OCI-LY1 (cell line): ENCODE measurements around the gene CDA.

Source experiments
- H2AFZ ChIP-seq: fragments of 200-600 bp; sonication (generic), shearing (Covaris generic); 2 replicates; pipeline ENCODE4 v1.6.0; 2014; ENCODE audit warnings: antibody characterized with exemption, mild to moderate bottlenecking, low read length
- H3F3A ChIP-seq: fragments of 200-600 bp; sonication (generic), shearing (Covaris generic); 2 replicates; pipeline ENCODE4 v1.6.0; 2014; ENCODE audit warnings: mild to moderate bottlenecking, antibody characterized with exemption, low read length, moderate library complexity; ENCODE audit not compliant: insufficient read depth
- H3K27ac ChIP-seq: fragments of 200-600 bp; sonication (generic); 2 replicates; pipeline ENCODE4 v1.5.1; 2014; ENCODE audit warnings: low read length, mixed run types, mild to moderate bottlenecking, low read depth; ENCODE audit not compliant: poor library complexity, severe bottlenecking
- H3K27me3 ChIP-seq: fragments of 200-600 bp; sonication (generic); 2 replicates; pipeline ENCODE4 v1.6.0; 2014; ENCODE audit warnings: antibody characterized with exemption, mild to moderate bottlenecking, low read length, moderate library complexity; ENCODE audit not compliant: insufficient read depth
- H3K36me3 ChIP-seq: fragments of 200-600 bp; sonication (generic); 2 replicates; pipeline ENCODE4 v1.6.1; 2014; ENCODE audit warnings: mild to moderate bottlenecking, antibody characterized with exemption, low read length, moderate library complexity, mixed read lengths; ENCODE audit not compliant: insufficient read depth
- H3K4me1 ChIP-seq: fragments of 200-600 bp; sonication (generic); 2 replicates; pipeline ENCODE4 v1.5.1; 2014; ENCODE audit warnings: mild to moderate bottlenecking, low read length, moderate library complexity; ENCODE audit not compliant: insufficient read depth, severe bottlenecking
- H3K4me2 ChIP-seq: fragments of 200-600 bp; sonication (generic), shearing (Covaris generic); 2 replicates; pipeline ENCODE4 v1.6.1; 2014; ENCODE audit warnings: low read length
- H3K4me3 ChIP-seq: fragments of 200-600 bp; sonication (generic); 2 replicates; pipeline ENCODE4 v1.5.1; 2014; ENCODE audit warnings: low read length, low read depth, mild to moderate bottlenecking, mixed read lengths; ENCODE audit not compliant: poor library complexity, severe bottlenecking
- H3K79me2 ChIP-seq: fragments of 200-600 bp; shearing (Covaris generic); 2 replicates; pipeline ENCODE4 v1.6.1; 2016; ENCODE audit warnings: mixed run types, low read length, mixed read lengths; ENCODE audit not compliant: insufficient read depth
- H3K9ac ChIP-seq: fragments of 200-600 bp; sonication (generic), shearing (Covaris generic); 2 replicates; pipeline ENCODE4 v1.6.1; 2014; ENCODE audit warnings: mild to moderate bottlenecking, low read length, mixed read lengths
- H3K9me2 ChIP-seq: fragments of 200-600 bp; sonication (generic), shearing (Covaris generic); 2 replicates; pipeline ENCODE4 v1.6.1; 2014; ENCODE audit warnings: low read depth, mild to moderate bottlenecking, low read length, mixed read lengths
- H3K9me3 ChIP-seq: fragments of 200-600 bp; shearing (Covaris generic); 2 replicates; pipeline ENCODE4 v1.6.1; 2014; ENCODE audit warnings: low read length, mixed read lengths
- H4K20me1 ChIP-seq: fragments of 200-600 bp; sonication (generic), shearing (Covaris generic); 2 replicates; pipeline ENCODE4 v1.6.0; 2016; ENCODE audit warnings: mild to moderate bottlenecking, low read length; ENCODE audit not compliant: insufficient read depth
- EZH2 ChIP-seq: fragments of 200-600 bp; sonication (generic), shearing (Covaris generic); IDR thresholded peaks from 2 replicates; pipeline ENCODE4 v1.8.0; 2017; ENCODE audit warnings: borderline replicate concordance, mixed run types, mild to moderate bottlenecking, antibody characterized with exemption, low read length, moderate library complexity, mixed read lengths
- TF ChIP-seq, protein P1 (sequence below): fragments of 200-600 bp; sonication (generic), shearing (Covaris generic); IDR thresholded peaks from 2 replicates; pipeline ENCODE4 v1.5.1; 2017; ENCODE audit warnings: mild to moderate bottlenecking, antibody characterized with exemption, low read length, moderate library complexity, mixed read lengths

The CDA gene

DNA sequence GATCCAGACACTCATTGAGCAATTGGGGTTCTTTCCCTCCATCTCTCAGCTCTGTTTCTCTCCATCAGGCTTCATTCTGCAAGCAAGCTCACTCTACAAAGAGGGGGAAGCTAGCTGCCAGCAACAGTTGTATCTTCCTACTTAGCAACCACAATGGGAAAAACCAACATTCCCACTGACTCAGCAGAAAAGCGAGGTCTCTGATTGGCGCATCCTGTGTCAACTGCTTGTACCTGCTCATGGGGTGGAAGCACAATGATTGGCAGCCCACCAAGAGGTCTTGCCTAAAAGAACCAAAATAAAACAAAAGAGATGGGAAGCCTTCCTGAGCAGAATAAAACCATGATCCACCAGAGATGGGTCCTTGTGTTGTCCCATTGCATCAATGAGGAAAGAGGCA, 4.0 kb upstream of the CDA start:
- Histone ChIP-seq H3K79me2 (no peaks in the 10 kb centered on the region), H3K27ac (no peak overlapping the region), H2AFZ (no peak overlapping the region), H4K20me1 (no peaks in the 10 kb centered on the region), H3F3A (no peaks in the 10 kb centered on the region), H3K4me3 (no peak overlapping the region), H3K36me3 (no peaks in the 10 kb centered on the region), H3K27me3 (peaks cover 4% of the 10 kb centered on the region; the same call in 1 of the 2 replicates), H3K4me2 (no peak overlapping the region), H3K9me2 (no peaks in the 10 kb centered on the region), H3K9me3 (no peaks in the 10 kb centered on the region), H3K9ac (no peak overlapping the region), H3K4me1 (no peaks in the 10 kb centered on the region)
- no peak for TF ChIP-seq EZH2
- TF ChIP-seq, protein P1, sequence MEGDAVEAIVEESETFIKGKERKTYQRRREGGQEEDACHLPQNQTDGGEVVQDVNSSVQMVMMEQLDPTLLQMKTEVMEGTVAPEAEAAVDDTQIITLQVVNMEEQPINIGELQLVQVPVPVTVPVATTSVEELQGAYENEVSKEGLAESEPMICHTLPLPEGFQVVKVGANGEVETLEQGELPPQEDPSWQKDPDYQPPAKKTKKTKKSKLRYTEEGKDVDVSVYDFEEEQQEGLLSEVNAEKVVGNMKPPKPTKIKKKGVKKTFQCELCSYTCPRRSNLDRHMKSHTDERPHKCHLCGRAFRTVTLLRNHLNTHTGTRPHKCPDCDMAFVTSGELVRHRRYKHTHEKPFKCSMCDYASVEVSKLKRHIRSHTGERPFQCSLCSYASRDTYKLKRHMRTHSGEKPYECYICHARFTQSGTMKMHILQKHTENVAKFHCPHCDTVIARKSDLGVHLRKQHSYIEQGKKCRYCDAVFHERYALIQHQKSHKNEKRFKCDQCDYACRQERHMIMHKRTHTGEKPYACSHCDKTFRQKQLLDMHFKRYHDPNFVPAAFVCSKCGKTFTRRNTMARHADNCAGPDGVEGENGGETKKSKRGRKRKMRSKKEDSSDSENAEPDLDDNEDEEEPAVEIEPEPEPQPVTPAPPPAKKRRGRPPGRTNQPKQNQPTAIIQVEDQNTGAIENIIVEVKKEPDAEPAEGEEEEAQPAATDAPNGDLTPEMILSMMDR = no peak

DNA sequence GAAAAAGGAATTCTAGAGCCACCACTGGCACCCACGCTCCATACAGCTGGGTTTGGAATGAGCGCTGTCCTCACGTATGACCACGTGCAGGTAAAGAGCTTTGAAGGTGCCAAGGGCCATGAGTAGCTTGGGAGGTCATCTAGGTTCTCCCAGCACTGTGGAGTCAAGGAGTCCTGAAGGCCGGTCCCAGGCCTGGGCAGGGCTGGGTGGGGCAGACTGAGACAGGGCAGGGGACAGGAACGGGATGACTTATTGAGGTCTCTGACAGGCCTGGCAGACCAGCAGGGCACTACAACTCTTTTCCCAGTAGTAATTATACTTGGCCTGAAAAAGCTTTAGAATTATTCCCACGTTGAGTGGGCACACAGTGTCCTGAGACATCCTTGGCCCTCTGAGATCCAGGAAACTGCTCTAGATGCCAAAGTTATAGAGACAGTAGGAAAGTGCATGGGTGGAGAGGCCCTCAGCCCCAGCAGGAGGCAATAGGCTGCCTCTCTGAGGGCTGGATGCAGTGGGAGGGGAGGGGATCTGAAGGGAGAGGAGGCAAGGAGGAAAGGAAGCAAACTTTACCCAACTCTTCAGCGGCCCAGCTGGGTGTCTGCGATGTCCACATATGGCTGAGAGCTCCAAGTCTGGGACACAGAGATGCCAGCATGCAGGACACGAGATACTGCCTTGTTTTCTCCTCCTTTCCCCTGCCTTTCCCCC, 1.8 kb upstream of the CDA start:
- Histone ChIP-seq H3K9me2 (no peaks in the 10 kb centered on the region), H3K36me3 (no peaks in the 10 kb centered on the region), H3K79me2 (no peaks in the 10 kb centered on the region), H2AFZ (no peak overlapping the region), H4K20me1 (no peaks in the 10 kb centered on the region), H3K4me2 (no peak overlapping the region), H3K9ac (no peak overlapping the region), H3K4me1 (no peaks in the 10 kb centered on the region), H3K27me3 (peaks cover 4% of the 10 kb centered on the region; the same call in 1 of the 2 replicates), H3K27ac (no peak overlapping the region), H3K4me3 (no peak overlapping the region), H3F3A (no peaks in the 10 kb centered on the region), H3K9me3 (no peaks in the 10 kb centered on the region)
- TF ChIP-seq, protein P1 = no peak
- no peak for TF ChIP-seq EZH2

- Histone ChIP-seq H3K36me3 (no peaks in the 10 kb centered on the region), H4K20me1 (no peaks in the 10 kb centered on the region), H3K79me2 (no peaks in the 10 kb centered on the region), H3K4me2 (no peak overlapping the region), H2AFZ (no peak overlapping the region), H3K4me3 (no peak overlapping the region), H3K27me3 (peaks cover 4% of the 10 kb centered on the region), H3K9me3 (no peaks in the 10 kb centered on the region), H3K27ac (no peak overlapping the region), H3F3A (no peaks in the 10 kb centered on the region), H3K9me2 (no peaks in the 10 kb centered on the region), H3K4me1 (no peaks in the 10 kb centered on the region), H3K9ac (no peak overlapping the region)
- TF ChIP-seq EZH2 = no peak
- TF ChIP-seq, protein P1 = no peak
These were observed 1.2 kb upstream of the CDA start for GRCh38 chr1:20587661-20588053.
